Adrenal gland (tissue), 5 donors: ENCODE measurements around the gene CILP2.

Experiments used
- POLR2A ChIP-seq, 2 donors: fragments of 450-650 bp; IDR thresholded peaks; one replicate each; pipeline ENCODE4 v1.6.1; 2017; ENCODE audit warnings: antibody characterized with exemption in 2 of 2, mild to moderate bottlenecking in 2 of 2, moderate library complexity in 1 of 2
- TF ChIP-seq, protein P1 (sequence below), 6 experiments: fragments of 450-650 bp in 4 of 6; fragments of 200-600 bp in 2 of 6; sonication (generic) in 1 of 6; IDR thresholded peaks; 1 replicate in 5 of 6; 2 replicates in 1 of 6; pipeline versions ENCODE4 v1.5.1 to v1.8.0; 2016 to 2021; ENCODE audit warnings: antibody characterized with exemption in 6 of 6, mild to moderate bottlenecking in 2 of 6, moderate library complexity in 1 of 6
- donor health status: DM: no; HTN: no; CAD: no.

- TF ChIP-seq, protein P1, sequence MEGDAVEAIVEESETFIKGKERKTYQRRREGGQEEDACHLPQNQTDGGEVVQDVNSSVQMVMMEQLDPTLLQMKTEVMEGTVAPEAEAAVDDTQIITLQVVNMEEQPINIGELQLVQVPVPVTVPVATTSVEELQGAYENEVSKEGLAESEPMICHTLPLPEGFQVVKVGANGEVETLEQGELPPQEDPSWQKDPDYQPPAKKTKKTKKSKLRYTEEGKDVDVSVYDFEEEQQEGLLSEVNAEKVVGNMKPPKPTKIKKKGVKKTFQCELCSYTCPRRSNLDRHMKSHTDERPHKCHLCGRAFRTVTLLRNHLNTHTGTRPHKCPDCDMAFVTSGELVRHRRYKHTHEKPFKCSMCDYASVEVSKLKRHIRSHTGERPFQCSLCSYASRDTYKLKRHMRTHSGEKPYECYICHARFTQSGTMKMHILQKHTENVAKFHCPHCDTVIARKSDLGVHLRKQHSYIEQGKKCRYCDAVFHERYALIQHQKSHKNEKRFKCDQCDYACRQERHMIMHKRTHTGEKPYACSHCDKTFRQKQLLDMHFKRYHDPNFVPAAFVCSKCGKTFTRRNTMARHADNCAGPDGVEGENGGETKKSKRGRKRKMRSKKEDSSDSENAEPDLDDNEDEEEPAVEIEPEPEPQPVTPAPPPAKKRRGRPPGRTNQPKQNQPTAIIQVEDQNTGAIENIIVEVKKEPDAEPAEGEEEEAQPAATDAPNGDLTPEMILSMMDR (IDR thresholded peaks at IDR 0.05): no peak
- no peak for TF ChIP-seq POLR2A (IDR thresholded peaks at IDR 0.05)
Measured at GRCh38 chr19:19507354-19507753, 30.7 kb upstream of the CILP2 start.
